ENCODE measurements around the gene HLA-DQB2. TPM values are rescaled to one million over a fixed set of nuclear protein-coding genes. Genes with fewer than 3 reads are reported as not detected.
A peak's percentile ranks its signal among the peaks of the same experiment; 100 is the strongest.
"Not testable (repeated sequence)": the region's sequence is repeated elsewhere in the genome, so short reads cannot be mapped to it uniquely, and the experiment has no call there.

Gene HLA-DQB2
- not detected in 2 replicates for total RNA-seq (2014; rRNA removed; shearing (Covaris generic))
- total RNA-seq (2022) = 5.1 and 7.2 TPM in 2 replicates
- percentile 34 among the genes with signal in this experiment for Bru-seq, nascent RNA
- BruChase-seq, experiment 1, labeled RNA remaining after a 6-hour chase = percentile 31 among the genes with signal in this experiment
- percentile 23 among the genes with signal in this experiment for BruChase-seq, experiment 2, labeled RNA remaining after a 2-hour chase
- long read RNA-seq = 0 reads

DNA sequence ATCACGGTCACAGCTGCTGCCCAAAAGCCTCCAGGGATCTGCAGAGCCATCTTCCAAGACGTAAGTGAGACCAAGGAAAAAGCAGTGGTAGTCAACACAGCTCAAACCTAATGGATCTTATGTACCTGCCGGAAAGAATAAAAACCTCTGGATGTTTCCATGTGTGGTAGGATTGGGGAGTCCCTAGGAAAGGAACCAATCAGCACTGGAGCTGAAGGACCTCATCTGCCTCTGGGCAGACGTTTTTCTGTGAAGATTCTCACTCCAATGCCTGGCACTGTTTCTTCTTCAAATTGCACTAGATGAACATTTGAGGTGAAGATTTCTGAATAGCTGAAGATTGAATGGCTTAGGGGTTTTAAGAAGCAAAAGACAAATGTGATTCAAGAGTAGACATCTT is at the start of gene HLA-DQB2:
Gene HLA-DQB2, minus strand, starts transcription at position 112 of the 400 bp plus-strand sequence. Its CDS starts 62 bp downstream, at position 50.
- Histone ChIP-seq H3K79me2 (ENCODE audit: insufficient read depth, low read depth, low read length) (no peaks in the 10 kb centered on the region), H3K27ac (ENCODE audit: low read depth, low read length, poor library complexity, severe bottlenecking) (no peak within 1 kb of the TSS), H3K9me3 (ENCODE audit: low read length) (no peaks in the 10 kb centered on the region), H3K9me2 (ENCODE audit: insufficient read depth, low read length) (no peaks in the 10 kb centered on the region), H4K20me1 (ENCODE audit: insufficient read depth, low read length) (no peaks in the 10 kb centered on the region), H3K36me3 (ENCODE audit: insufficient read depth, low read length) (no peaks in the 10 kb centered on the region), H3K4me2 (ENCODE audit: low read length) (no peak within 1 kb of the TSS), H3K4me1 (ENCODE audit: insufficient read depth, low read length, poor library complexity, severe bottlenecking) (no peaks in the 10 kb centered on the region), H2AFZ (ENCODE audit: low read length) (no peak within 1 kb of the TSS), H3K4me3 (ENCODE audit: low read depth, low read length, poor library complexity, severe bottlenecking) (no peak within 1 kb of the TSS)
- CTCF ChIA-PET (ENCODE audit: unreplicated experiment) = no interaction called here
- DNase-seq (ENCODE audit: low spot score) = peak; percentile 53
- intact Hi-C loops (cut with micrococcal nuclease; ENCODE audit: unreplicated experiment) = no loop called here
- POLR2A ChIA-PET = interaction anchor here (0.6 kb wide), 1 partner anchor 50 kb away, joined by 3 read pairs; no protein-coding TSS in a partner anchor
- TF ChIP-seq CTCF (conservative IDR thresholded peaks at IDR 0.05; ENCODE audit: low read length) = no peak
- no peak for TF ChIP-seq EZH2phosphoT487 (IDR thresholded peaks at IDR 0.05; ENCODE audit: borderline replicate concordance, low read depth, low read length)
- BruUV-seq (replicated peaks) = no TSS peak

DNA sequence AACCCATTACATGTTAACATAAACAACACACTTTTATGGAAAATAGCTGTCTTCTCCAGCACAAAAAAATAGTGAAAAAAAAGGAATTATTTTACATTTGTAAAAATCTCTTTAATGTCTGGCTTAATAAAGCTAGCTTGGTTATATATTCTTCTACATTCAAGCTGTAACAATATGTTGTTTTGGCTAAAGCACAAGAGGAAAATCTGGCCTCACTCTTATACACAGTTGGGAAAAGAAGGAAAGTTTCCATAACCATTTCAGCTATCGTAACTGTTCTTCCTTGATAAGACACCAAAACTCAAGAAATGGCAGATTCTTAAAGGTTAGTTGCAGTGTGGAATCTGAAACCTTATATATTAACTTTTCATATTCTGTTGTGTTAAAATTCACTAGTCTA is 45.8 kb upstream of the HLA-DQB2 start:
- no peak for TF ChIP-seq CTCF (conservative IDR thresholded peaks at IDR 0.05; ENCODE audit: low read length)
- TF ChIP-seq EZH2phosphoT487 (IDR thresholded peaks at IDR 0.05; ENCODE audit: borderline replicate concordance, low read depth, low read length) = no peak
- no peak overlapping the region for H3K27ac ChIP-seq (ENCODE audit: low read depth, low read length, poor library complexity, severe bottlenecking)
- no peaks in the 10 kb centered on the region; the same call in 1 of the 2 replicates for H3K9me3 ChIP-seq (ENCODE audit: low read length)
- H3K36me3 ChIP-seq (ENCODE audit: insufficient read depth, low read length) = peaks cover 56% of the 10 kb centered on the region
- CTCF ChIA-PET (ENCODE audit: unreplicated experiment) = no interaction called here
- no peak overlapping the region for H3K4me3 ChIP-seq (ENCODE audit: low read depth, low read length, poor library complexity, severe bottlenecking)
- intact Hi-C loops (cut with micrococcal nuclease; ENCODE audit: unreplicated experiment) = no loop called here
- no peak for DNase-seq (ENCODE audit: low spot score)
- H3K4me1 ChIP-seq (ENCODE audit: insufficient read depth, low read length, poor library complexity, severe bottlenecking) = peaks cover 32% of the 10 kb centered on the region
- no peak overlapping the region for H3K4me2 ChIP-seq (ENCODE audit: low read length)
- TSS peak; percentile 14 for BruUV-seq (replicated peaks)
- H3K79me2 ChIP-seq (ENCODE audit: insufficient read depth, low read depth, low read length) = peaks cover 5% of the 10 kb centered on the region; the same call in 1 of the 2 replicates
- no peak overlapping the region for H2AFZ ChIP-seq (ENCODE audit: low read length)
- no peaks in the 10 kb centered on the region for H3K9me2 ChIP-seq (ENCODE audit: insufficient read depth, low read length)
- POLR2A ChIA-PET = interaction anchor here (0.6 to 1.0 kb wide), 3 partner anchors 11 to 59 kb away, joined by 3 to 8 read pairs (median 3); no protein-coding TSS in a partner anchor
- no peaks in the 10 kb centered on the region for H4K20me1 ChIP-seq (ENCODE audit: insufficient read depth, low read length)

- H3K4me2 ChIP-seq (ENCODE audit: low read length) = no peak overlapping the region
- peaks cover 36% of the 10 kb centered on the region for H3K36me3 ChIP-seq (ENCODE audit: insufficient read depth, low read length)
- BruUV-seq (replicated peaks) = no TSS peak
- H3K9me3 ChIP-seq (ENCODE audit: low read length) = no peaks in the 10 kb centered on the region; the same call in 1 of the 2 replicates
- ChIA-PET POLR2A (interaction anchor here (0.7 kb wide), 1 partner anchor 121 kb away, joined by 4 read pairs; no protein-coding TSS in a partner anchor), CTCF (ENCODE audit: unreplicated experiment) (no interaction called here)
- TF ChIP-seq CTCF (conservative IDR thresholded peaks at IDR 0.05; ENCODE audit: low read length) = no peak
- TF ChIP-seq EZH2phosphoT487 (IDR thresholded peaks at IDR 0.05; ENCODE audit: borderline replicate concordance, low read depth, low read length) = no peak
- intact Hi-C loops (cut with micrococcal nuclease; ENCODE audit: unreplicated experiment) = no loop called here
- H3K9me2 ChIP-seq (ENCODE audit: insufficient read depth, low read length) = no peaks in the 10 kb centered on the region
- H3K4me3 ChIP-seq (ENCODE audit: low read depth, low read length, poor library complexity, severe bottlenecking) = no peak overlapping the region
- H2AFZ ChIP-seq (ENCODE audit: low read length) = no peak overlapping the region
- H3K4me1 ChIP-seq (ENCODE audit: insufficient read depth, low read length, poor library complexity, severe bottlenecking) = peaks cover 13% of the 10 kb centered on the region
- DNase-seq (ENCODE audit: low spot score) = peak; percentile 40
- H3K27ac ChIP-seq (ENCODE audit: low read depth, low read length, poor library complexity, severe bottlenecking) = no peak overlapping the region
- no peaks in the 10 kb centered on the region for H3K79me2 ChIP-seq (ENCODE audit: insufficient read depth, low read depth, low read length)
- no peaks in the 10 kb centered on the region for H4K20me1 ChIP-seq (ENCODE audit: insufficient read depth, low read length)
Measured at GRCh38 chr6:32807020-32807580, 43.8 kb upstream of the HLA-DQB2 start.

GRCh38 chr6:32805404-32805803 is 42.1 kb upstream of the HLA-DQB2 start:
- H3K4me2 ChIP-seq (ENCODE audit: low read length); H2AFZ ChIP-seq (ENCODE audit: low read length); intact Hi-C loops (cut with micrococcal nuclease; ENCODE audit: unreplicated experiment); H3K9me2 ChIP-seq (ENCODE audit: insufficient read depth, low read length); CTCF ChIA-PET (ENCODE audit: unreplicated experiment); DNase-seq (ENCODE audit: low spot score); BruUV-seq (replicated peaks); H4K20me1 ChIP-seq (ENCODE audit: insufficient read depth, low read length); H3K27ac ChIP-seq (ENCODE audit: low read depth, low read length, poor library complexity, severe bottlenecking); H3K9me3 ChIP-seq (ENCODE audit: low read length); H3K4me3 ChIP-seq (ENCODE audit: low read depth, low read length, poor library complexity, severe bottlenecking); H3K79me2 ChIP-seq (ENCODE audit: insufficient read depth, low read depth, low read length): not testable (repeated sequence)
- POLR2A ChIA-PET = interaction anchor here (1.0 kb wide), 1 partner anchor 33 kb away, joined by 3 read pairs; the partner anchor contains the start of gene TAP2
- Histone ChIP-seq H3K4me1 (ENCODE audit: insufficient read depth, low read length, poor library complexity, severe bottlenecking) (peaks cover 12% of the 10 kb centered on the region), H3K36me3 (ENCODE audit: insufficient read depth, low read length) (peaks cover 31% of the 10 kb centered on the region)
